Activated T-cell treated with anti-CD3 and anti-CD28 coated beads, Interleukin-2, amount 50 U/mL, for 72 hours (primary cell): ENCODE data around the gene PTPRM. TPM values are rescaled to one million over a fixed set of nuclear protein-coding genes. Genes with fewer than 3 reads are reported as not detected.

Source experiments
- ATAC-seq, 2 donors: fragments of 150-1000 bp; cut with Tn5 transposase; replicated peaks in 1 of 2; 2 replicates each; pipeline ENCODE4 v1.10.0; 2021; ENCODE audit warnings: moderate library complexity in 2 of 2, mild to moderate bottlenecking in 1 of 2
- DNase-seq, 2 donors: peaks; one replicate each; pipeline ENCODE4 v3.0.0; 2021 to 2022; ENCODE audit warnings: mixed read lengths in 1 of 2
- H3K27ac Mint-ChIP-seq: one replicate; pipeline ENCODE4 v1.8.0; 2022; ENCODE audit warnings: mild to moderate bottlenecking, moderate library complexity, mixed read lengths
- H3K27me3 Mint-ChIP-seq: one replicate; pipeline ENCODE4 v1.8.0; 2022; ENCODE audit warnings: low read depth, mixed read lengths
- H3K36me3 Mint-ChIP-seq, 2 donors: one replicate each; pipeline ENCODE4 v1.8.0; 2022; ENCODE audit warnings: mixed read lengths in 2 of 2, mild to moderate bottlenecking in 1 of 2; ENCODE audit not compliant: insufficient read depth in 2 of 2
- H3K4me1 Mint-ChIP-seq: one replicate; pipeline ENCODE4 v1.8.0; 2022; ENCODE audit warnings: low read depth, mixed read lengths
- H3K4me3 Mint-ChIP-seq, 2 donors: one replicate each; pipeline ENCODE4 v1.8.0; 2022; ENCODE audit warnings: mild to moderate bottlenecking in 2 of 2, mixed read lengths in 2 of 2, moderate library complexity in 2 of 2
- H3K9me3 Mint-ChIP-seq, 2 donors: one replicate each; pipeline ENCODE4 v1.8.0; 2022; ENCODE audit warnings: mixed read lengths in 2 of 2
- total RNA-seq, 2 donors: library from RNA; stranded (reverse); gene quantifications; one replicate each; pipeline ENCODE4 v1.2.3, GENCODE V29; 2022

PTPRM gene
- total RNA-seq, 2 donors from 2014 or later = 6.3 to 21.3 TPM

GRCh38 chr18:8296886-8297616 lies 729.9 kb downstream of the PTPRM start:
- no peak for DNase-seq

GRCh38 chr18:8298186-8298585 lies 731.1 kb downstream of the PTPRM start:
- H3K27ac Mint-ChIP-seq = no peak overlapping the region
- H3K9me3 Mint-ChIP-seq = no peaks in the 10 kb centered on the region
- ATAC-seq (no peak), DNase-seq (no peak)
- no peak overlapping the region for H3K4me3 Mint-ChIP-seq
- no peaks in the 10 kb centered on the region for H3K27me3 Mint-ChIP-seq
- no peaks in the 10 kb centered on the region for H3K36me3 Mint-ChIP-seq
- no peaks in the 10 kb centered on the region for H3K4me1 Mint-ChIP-seq

More at GRCh38 chr18:8296886-8297616, 729.9 kb downstream of the PTPRM start:
- no peak overlapping the region for H3K27ac Mint-ChIP-seq
- H3K36me3 Mint-ChIP-seq = no peaks in the 10 kb centered on the region
- H3K4me1 Mint-ChIP-seq = no peaks in the 10 kb centered on the region
- no peaks in the 10 kb centered on the region for H3K9me3 Mint-ChIP-seq
- ATAC-seq = no peak
- no peaks in the 10 kb centered on the region for H3K27me3 Mint-ChIP-seq
- no peak overlapping the region for H3K4me3 Mint-ChIP-seq

GRCh38 chr18:8299054-8299980 lies 732.2 kb downstream of the PTPRM start:
- no peak for DNase-seq
- Mint-ChIP-seq H3K4me3 (no peak overlapping the region), H3K9me3 (no peaks in the 10 kb centered on the region), H3K27me3 (no peaks in the 10 kb centered on the region), H3K27ac (no peak overlapping the region), H3K4me1 (no peaks in the 10 kb centered on the region), H3K36me3 (no peaks in the 10 kb centered on the region)
- ATAC-seq = no peak

GRCh38 chr18:8300751-8301410 lies 733.8 kb downstream of the PTPRM start:
- DNase-seq = no peak
- H3K4me3 Mint-ChIP-seq = no peak overlapping the region
- ATAC-seq = no peak
- no peaks in the 10 kb centered on the region for H3K4me1 Mint-ChIP-seq
- no peaks in the 10 kb centered on the region for H3K27me3 Mint-ChIP-seq
- H3K36me3 Mint-ChIP-seq = no peaks in the 10 kb centered on the region
- H3K27ac Mint-ChIP-seq = no peak overlapping the region
- no peaks in the 10 kb centered on the region for H3K9me3 Mint-ChIP-seq

- no peak for ATAC-seq
- no peaks in the 10 kb centered on the region for H3K36me3 Mint-ChIP-seq
- H3K4me1 Mint-ChIP-seq = no peaks in the 10 kb centered on the region
- H3K4me3 Mint-ChIP-seq = no peak overlapping the region
- DNase-seq = no peak
- no peaks in the 10 kb centered on the region for H3K9me3 Mint-ChIP-seq
- H3K27ac Mint-ChIP-seq = no peak overlapping the region
- no peaks in the 10 kb centered on the region for H3K27me3 Mint-ChIP-seq
Observed at GRCh38 chr18:8301427-8302172, 734.5 kb downstream of the PTPRM start.

GRCh38 chr18:8303151-8303755 lies 736.1 kb downstream of the PTPRM start:
- no peaks in the 10 kb centered on the region for H3K4me1 Mint-ChIP-seq

GRCh38 chr18:8307960-8308359 lies 740.8 kb downstream of the PTPRM start:
- no peak overlapping the region for H3K27ac Mint-ChIP-seq
- no peaks in the 10 kb centered on the region for H3K36me3 Mint-ChIP-seq
- ATAC-seq (no peak), DNase-seq (no peak)
- H3K4me1 Mint-ChIP-seq = no peaks in the 10 kb centered on the region
- H3K9me3 Mint-ChIP-seq = peaks cover 0 to 3% of the 10 kb centered on the region in 2 donors
- no peaks in the 10 kb centered on the region for H3K27me3 Mint-ChIP-seq
- H3K4me3 Mint-ChIP-seq = no peak overlapping the region

More at GRCh38 chr18:8303151-8303755, 736.1 kb downstream of the PTPRM start:
- H3K36me3 Mint-ChIP-seq = no peaks in the 10 kb centered on the region
- DNase-seq (no peak), ATAC-seq (no peak)
- no peak overlapping the region for H3K4me3 Mint-ChIP-seq
- peaks cover 0 to 1% of the 10 kb centered on the region in 2 donors for H3K9me3 Mint-ChIP-seq
- no peaks in the 10 kb centered on the region for H3K27me3 Mint-ChIP-seq
- no peak overlapping the region for H3K27ac Mint-ChIP-seq

- H3K27ac Mint-ChIP-seq = no peak overlapping the region
- ATAC-seq = no peak
- no peaks in the 10 kb centered on the region for H3K27me3 Mint-ChIP-seq
- DNase-seq = no peak
- H3K9me3 Mint-ChIP-seq = peaks cover 0 to 2% of the 10 kb centered on the region in 2 donors
- no peak overlapping the region for H3K4me3 Mint-ChIP-seq
- H3K36me3 Mint-ChIP-seq = no peaks in the 10 kb centered on the region
- H3K4me1 Mint-ChIP-seq = no peaks in the 10 kb centered on the region
Observed at GRCh38 chr18:8313043-8313442, 745.9 kb downstream of the PTPRM start.

GRCh38 chr18:8314124-8314523 lies 747.0 kb downstream of the PTPRM start:
- DNase-seq (no peak), ATAC-seq (no peak)
- Mint-ChIP-seq H3K4me3 (no peak overlapping the region), H3K9me3 (peaks cover 0 to 2% of the 10 kb centered on the region in 2 donors), H3K36me3 (no peaks in the 10 kb centered on the region), H3K4me1 (no peaks in the 10 kb centered on the region), H3K27ac (no peak overlapping the region), H3K27me3 (no peaks in the 10 kb centered on the region)

- Mint-ChIP-seq H3K27ac (no peak overlapping the region), H3K9me3 (peaks cover 0 to 2% of the 10 kb centered on the region in 2 donors), H3K36me3 (no peaks in the 10 kb centered on the region), H3K4me1 (no peaks in the 10 kb centered on the region), H3K27me3 (peaks cover 7% of the 10 kb centered on the region), H3K4me3 (no peak overlapping the region)
- ATAC-seq (no peak), DNase-seq (no peak)
Observed at GRCh38 chr18:8319798-8320489, 752.8 kb downstream of the PTPRM start.

GRCh38 chr18:8322486-8322885 lies 755.4 kb downstream of the PTPRM start:
- Mint-ChIP-seq H3K4me3 (no peak overlapping the region), H3K9me3 (peaks cover 0 to 2% of the 10 kb centered on the region in 2 donors), H3K4me1 (no peaks in the 10 kb centered on the region), H3K36me3 (no peaks in the 10 kb centered on the region), H3K27me3 (peaks cover 7% of the 10 kb centered on the region), H3K27ac (no peak overlapping the region)
- ATAC-seq (no peak), DNase-seq (no peak)
